K562 (cell line): Measurements from ENCODE around the gene NTNG1. TPM values are rescaled to one million over a fixed set of nuclear protein-coding genes. Genes with fewer than 3 reads are reported as not detected.

ENCODE experiments used
- ATAC-seq: fragments of 200-7000 bp; cut with Tn5 transposase; 3 replicates; pipeline ENCODE4 v1.9.1; 2020; ENCODE audit warnings: moderate library complexity
- BruUV-seq: library from RNA; stranded (reverse); fragments of 400-500 nt; replicated peaks from 2 replicates; lab custom pipeline; 2021; lab: Mats Ljungman, UMichigan
- CTCF ChIA-PET: fragments of 300-600 bp; formaldehyde crosslinking; extraction: SDS; loops from one replicate; lab custom pipeline; 2021; ENCODE audit warnings: low intra/inter-chr PET ratio; lab: Yijun Ruan, JAX
- POLR2A ChIA-PET: fragments of 300-600, 350-650 bp; sonication (Branson Sonifier 250); formaldehyde crosslinking; extraction: SDS; loops from one replicate; lab custom pipeline; 2021; ENCODE audit warnings: antibody characterized with exemption, inconsistent platforms; lab: Yijun Ruan, JAX
- DNase-seq, 4 experiments: peaks; one replicate each; pipeline versions ENCODE4 v3.0.0 to v3.0.0-alpha.2; 2011 to 2018; ENCODE audit warnings: low spot score in 3 of 4, mixed read lengths in 3 of 4; ENCODE audit errors: extremely low read depth in 1 of 4
- FAIRE-seq: peaks from 2 replicates; lab custom pipeline; 2011; peaks lifted over from hg19 to GRCh38; lab: Jason Lieb, UNC
- H2AFZ ChIP-seq: 2 replicates; pipeline ENCODE4 v1.6.0; 2011; ENCODE audit warnings: low read depth, low read length, control low read depth, inconsistent platforms
- H3K27ac ChIP-seq: fragments of 200-600 bp; 3 replicates; pipeline ENCODE4 v1.8.0; 2011; ENCODE audit warnings: low read depth, mild to moderate bottlenecking, control low read depth, inconsistent platforms, low read length, moderate library complexity, mixed read lengths; ENCODE audit errors: extremely low read depth
- H3K27me3 ChIP-seq, 2 experiments: fragments of 300-600 bp in 1 of 2; 2 replicates in 1 of 2; 3 replicates in 1 of 2; pipeline versions ENCODE4 v1.6.0 to v1.8.0; 2011; ENCODE audit warnings: inconsistent platforms in 2 of 2, low read length in 2 of 2, mild to moderate bottlenecking in 1 of 2, mixed read lengths in 1 of 2, moderate library complexity in 1 of 2; ENCODE audit not compliant: control insufficient read depth in 2 of 2, insufficient read depth in 2 of 2
- H3K36me3 ChIP-seq: fragments of 300-600 bp; 3 replicates; pipeline ENCODE4 v1.8.0; 2011; ENCODE audit warnings: mild to moderate bottlenecking, low read length, inconsistent platforms; ENCODE audit not compliant: control insufficient read depth, insufficient read depth
- H3K4me1 ChIP-seq, 2 experiments: fragments of 200-600 bp in 1 of 2; replicated peaks in 1 of 2; 2 replicates in 1 of 2; 3 replicates in 1 of 2; pipeline versions ENCODE4 v1.5.1 to v1.8.0; 2011; ENCODE audit warnings: inconsistent platforms in 2 of 2, low read length in 2 of 2, mild to moderate bottlenecking in 1 of 2, mixed read lengths in 1 of 2, moderate library complexity in 1 of 2; ENCODE audit not compliant: control insufficient read depth in 2 of 2, insufficient read depth in 2 of 2
- H3K4me2 ChIP-seq: 2 replicates; pipeline ENCODE4 v1.6.1; 2011; ENCODE audit warnings: low read length, control low read depth, inconsistent platforms, mixed read lengths; ENCODE audit not compliant: insufficient read depth
- H3K4me3 ChIP-seq: fragments of 200-600 bp; sonication (generic), shearing (Covaris generic); 2 replicates; pipeline ENCODE4 v1.5.1; 2016; ENCODE audit warnings: control low read depth, inconsistent platforms
- H3K79me2 ChIP-seq: fragments of 200-600 bp; 3 replicates; pipeline ENCODE4 v1.8.0; 2011; ENCODE audit warnings: low read length, inconsistent platforms; ENCODE audit not compliant: control insufficient read depth, insufficient read depth
- H3K9ac ChIP-seq, 2 experiments: 2 replicates each; pipeline versions ENCODE4 v1.6.0 to v1.6.1; 2011; ENCODE audit warnings: low read depth in 2 of 2, low read length in 2 of 2, control low read depth in 1 of 2, inconsistent platforms in 1 of 2, mild to moderate bottlenecking in 1 of 2, mixed read lengths in 1 of 2; ENCODE audit not compliant: insufficient read depth in 1 of 2
- H3K9me1 ChIP-seq: one replicate; pipeline ENCODE4 v1.6.0; 2011; ENCODE audit warnings: inconsistent platforms, mild to moderate bottlenecking, low read length, moderate library complexity; ENCODE audit not compliant: control insufficient read depth, insufficient read depth
- H3K9me3 ChIP-seq: replicated peaks from 2 replicates; pipeline ENCODE4 v1.5.1; 2011; ENCODE audit warnings: low read depth, low read length, inconsistent platforms; ENCODE audit not compliant: control insufficient read depth, insufficient read depth
- H4K20me1 ChIP-seq: replicated peaks from 2 replicates; pipeline ENCODE4 v1.6.1; 2011; ENCODE audit warnings: low read length, inconsistent platforms, mixed read lengths; ENCODE audit not compliant: control insufficient read depth, insufficient read depth
- DMBX1 ChIP-seq: fragments of 250-450 bp; sonication (Bioruptor Pico); IDR thresholded peaks from 2 replicates; pipeline ENCODE4 v1.8.0; 2022; ENCODE audit warnings: inconsistent platforms, mild to moderate bottlenecking, moderate library complexity, borderline replicate concordance
- DNMT1 ChIP-seq: fragments of 450-650 bp; IDR thresholded peaks from 2 replicates; pipeline ENCODE4 v1.6.1; 2016; ENCODE audit warnings: antibody characterized with exemption, mild to moderate bottlenecking
- ILF3 ChIP-seq: fragments of 450-650 bp; IDR thresholded peaks from 2 replicates; pipeline ENCODE4 v1.6.1; 2018; ENCODE audit warnings: antibody characterized with exemption, mild to moderate bottlenecking, moderate library complexity, borderline replicate concordance
- MEF2D ChIP-seq: conservative IDR thresholded peaks from 2 replicates; pipeline ENCODE4 v1.6.1; 2016; ENCODE audit warnings: low read depth, missing genetic modification characterization, missing compliant biosample characterization
- NCOA1 ChIP-seq: fragments of 450-650 bp; IDR thresholded peaks from 2 replicates; pipeline ENCODE4 v1.6.1; 2016; ENCODE audit warnings: low read depth
- NCOA6 ChIP-seq: fragments of 450-650 bp; IDR thresholded peaks from 2 replicates; pipeline ENCODE4 v1.6.1; 2017; ENCODE audit warnings: mild to moderate bottlenecking
- NR2C1 ChIP-seq, 2 experiments: fragments of 450-650 bp; IDR thresholded peaks; 2 replicates each; pipeline ENCODE4 v1.6.1; 2017; ENCODE audit warnings: mild to moderate bottlenecking in 2 of 2, antibody characterized with exemption in 1 of 2, inconsistent platforms in 1 of 2, missing compliant biosample characterization in 1 of 2, missing genetic modification characterization in 1 of 2
- POU5F1 ChIP-seq: fragments of 150-350 bp; IDR thresholded peaks from 2 replicates; pipeline ENCODE4 v1.6.1; 2014; ENCODE audit warnings: borderline replicate concordance, low read length, low read depth, mild to moderate bottlenecking; ENCODE audit not compliant: partially characterized antibody
- RB1 ChIP-seq: fragments of 450-650 bp; IDR thresholded peaks from 2 replicates; pipeline ENCODE4 v1.6.1; 2017; ENCODE audit warnings: low read depth, mild to moderate bottlenecking
- RBM17 ChIP-seq: fragments of 200-400 bp; formaldehyde crosslinking; IDR thresholded peaks from 2 replicates; pipeline ENCODE4 v1.6.1; 2017; ENCODE audit warnings: low read depth, mild to moderate bottlenecking, low read length, borderline replicate concordance
- SNRNP70 ChIP-seq: fragments of 200-400 bp; formaldehyde crosslinking; optimal IDR thresholded peaks from 2 replicates; pipeline ENCODE3; 2017; ENCODE audit warnings: low read depth, low read length
- ZNF121 ChIP-seq: sonication (generic); formaldehyde crosslinking; conservative IDR thresholded peaks from 2 replicates; pipeline ENCODE4 v1.8.0; 2022; ENCODE audit warnings: missing genetic modification reagents
- ZNF184 ChIP-seq: sonication (generic); formaldehyde crosslinking; IDR thresholded peaks from 2 replicates; pipeline ENCODE4 v1.5.0; 2020; ENCODE audit warnings: missing genetic modification reagents
- ZNF311 ChIP-seq: fragments of 250-450 bp; sonication (Bioruptor Pico); IDR thresholded peaks from 2 replicates; pipeline ENCODE4 v1.4.0; 2020; ENCODE audit warnings: mild to moderate bottlenecking, moderate library complexity
- WGBS: fragments of 100-300 bp; shearing (Covaris generic); methylation state at CpG from one replicate; pipeline ENCODE4 v1.1.6; 2016; ENCODE audit warnings: low coverage, mixed read lengths; ENCODE audit not compliant: insufficient coverage; ENCODE audit errors: missing lambda C conversion rate; 5-methylcytosine and 5-hydroxymethylcytosine counted together
- in situ Hi-C: fragments of 300-500 bp; cut with MboI; formaldehyde crosslinking; loops from 4 replicates; pipeline ENCODE4 v1.15.0; 2018; ENCODE audit warnings: inconsistent platforms, mixed read lengths
- intact Hi-C: fragments of 100-400 bp; cut with micrococcal nuclease; formaldehyde crosslinking; loops from 2 replicates; pipeline ENCODE4 v1.14.2; 2022
- polyA plus RNA-seq, 8 experiments: library from polyadenylated mRNA; depleted of rRNA in 4 of 8; stranded (reverse) in 5 of 8; unstranded in 3 of 8; fragments of >200 nt; fragmentation: Nextera tagmentation in 2 of 8; fragmentation: Illumina TruSeq in 1 of 8; extraction: Ambion mirVana in 2 of 8; extraction: Trizol in 1 of 8; gene quantifications; 2 replicates each; pipeline versions ENCODE4 v1.2.1 to v1.2.3, GENCODE V29; 2011 to 2014; ENCODE audit warnings: inconsistent platforms in 1 of 8, missing spikeins in 1 of 8
- total RNA-seq, 7 experiments: library from RNA; depleted of rRNA in 6 of 7; stranded (reverse); fragments of >200 nt in 6 of 7; fragmentation: Illumina TruSeq in 2 of 7; extraction: Trizol in 2 of 7; gene quantifications; 2 replicates each; pipeline versions ENCODE4 v1.2.1 to v1.2.3, GENCODE V29; 2011 to 2021; ENCODE audit warnings: low replicate concordance in 1 of 7

NTNG1 gene
- total and polyA plus RNA-seq, 9 of the 15 experiments (the other 6 are each of a cell fraction or from before 2014, with no cell fraction given): not detected

GRCh38 chr1:107229711-107230110, 88.9 kb downstream of the NTNG1 start:
- Histone ChIP-seq H4K20me1 (no peaks in the 10 kb centered on the region), H3K79me2 (no peaks in the 10 kb centered on the region), H3K27me3 (no peaks in the 10 kb centered on the region), H3K4me1 (no peaks in the 10 kb centered on the region), H3K9me3 (no peaks in the 10 kb centered on the region), H3K36me3 (no peaks in the 10 kb centered on the region), H3K9me1 (no peaks in the 10 kb centered on the region), H3K4me2 (no peak overlapping the region), H3K27ac (no peak overlapping the region), H2AFZ (no peak overlapping the region), H3K4me3 (no peak overlapping the region), H3K9ac (no peak overlapping the region)
- in situ Hi-C loops: no loop called here
- DNase-seq: no peak
- intact Hi-C loops: no loop called here
- ChIA-PET POLR2A (no interaction called here), CTCF (no interaction called here)
- ATAC-seq: no peak
- no TSS peak for BruUV-seq
- no peak for FAIRE-seq
- TF ChIP-seq POU5F1: no peak
- no peak for TF ChIP-seq NCOA6
- no peak for TF ChIP-seq ZNF311 (CRISPR knock-in tag)
- TF ChIP-seq DNMT1: no peak
- TF ChIP-seq MEF2D: no peak
- TF ChIP-seq NR2C1 (IDR thresholded peaks at IDR 0.05): no peak
- TF ChIP-seq NR2C1 (tag; IDR thresholded peaks at IDR 0.05): no peak
- no peak for TF ChIP-seq NCOA1
- TF ChIP-seq RB1: no peak
- TF ChIP-seq ILF3: no peak
- no peak for TF ChIP-seq RBM17
- no peak for TF ChIP-seq ZNF184 (CRISPR knock-in tag)
- TF ChIP-seq DMBX1 (CRISPR knock-in tag): no peak
- TF ChIP-seq SNRNP70: no peak
- TF ChIP-seq ZNF121 (CRISPR knock-in tag): no peak
- WGBS: 0% methylated on average over 2 of the region's 2 CpGs
